Measurements from ENCODE around the gene COL4A3. TPM values are rescaled to one million over a fixed set of nuclear protein-coding genes. Genes with fewer than 3 reads are reported as not detected.

The COL4A3 gene
- polyA plus RNA-seq, 1 donor from 2014 or later, result 0.10 TPM

GRCh38 chr2:227238238-227239237, 74.1 kb downstream of the COL4A3 start:
- Histone ChIP-seq H3K4me3 (ENCODE audit: low read length) (no peak overlapping the region), H3K9me2 (ENCODE audit: insufficient read depth, low read length) (no peaks in the 10 kb centered on the region), H3K9ac (ENCODE audit: low read length) (no peak overlapping the region), H3K4me2 (ENCODE audit: low read length) (no peak overlapping the region), H3K27me3 (ENCODE audit: insufficient read depth, low read depth, low read length) (no peaks in the 10 kb centered on the region), H3K27ac (ENCODE audit: low read length) (no peak overlapping the region), H3K79me2 (replicated peaks; ENCODE audit: insufficient read depth, low read length) (no peaks in the 10 kb centered on the region), H4K20me1 (ENCODE audit: insufficient read depth) (no peaks in the 10 kb centered on the region), H2AFZ (ENCODE audit: low read depth, low read length) (no peak overlapping the region), H3K36me3 (ENCODE audit: insufficient read depth, low read length) (no peaks in the 10 kb centered on the region), H3K9me3 (ENCODE audit: low read length) (no peaks in the 10 kb centered on the region), H3F3A (ENCODE audit: insufficient read depth, low read length, poor library complexity, severe bottlenecking) (no peaks in the 10 kb centered on the region)
- TF ChIP-seq EP300 (conservative IDR thresholded peaks at IDR 0.05; ENCODE audit: poor library complexity, severe bottlenecking) (no peak), POLR2AphosphoS5 (IDR thresholded peaks at IDR 0.05) (no peak), EZH2 (IDR thresholded peaks at IDR 0.05; ENCODE audit: borderline replicate concordance, insufficient read depth, low read length, poor library complexity, severe bottlenecking) (no peak), SMC3 (conservative IDR thresholded peaks at IDR 0.05; ENCODE audit: poor library complexity) (peak; percentile 86), TAF1 (IDR thresholded peaks at IDR 0.05; ENCODE audit: low read depth) (no peak), RAD21 (conservative IDR thresholded peaks at IDR 0.05) (peak; percentile 80), MXI1 (conservative IDR thresholded peaks at IDR 0.05; ENCODE audit: poor library complexity, severe bottlenecking) (no peak)
- TF ChIP-seq, protein P1, sequence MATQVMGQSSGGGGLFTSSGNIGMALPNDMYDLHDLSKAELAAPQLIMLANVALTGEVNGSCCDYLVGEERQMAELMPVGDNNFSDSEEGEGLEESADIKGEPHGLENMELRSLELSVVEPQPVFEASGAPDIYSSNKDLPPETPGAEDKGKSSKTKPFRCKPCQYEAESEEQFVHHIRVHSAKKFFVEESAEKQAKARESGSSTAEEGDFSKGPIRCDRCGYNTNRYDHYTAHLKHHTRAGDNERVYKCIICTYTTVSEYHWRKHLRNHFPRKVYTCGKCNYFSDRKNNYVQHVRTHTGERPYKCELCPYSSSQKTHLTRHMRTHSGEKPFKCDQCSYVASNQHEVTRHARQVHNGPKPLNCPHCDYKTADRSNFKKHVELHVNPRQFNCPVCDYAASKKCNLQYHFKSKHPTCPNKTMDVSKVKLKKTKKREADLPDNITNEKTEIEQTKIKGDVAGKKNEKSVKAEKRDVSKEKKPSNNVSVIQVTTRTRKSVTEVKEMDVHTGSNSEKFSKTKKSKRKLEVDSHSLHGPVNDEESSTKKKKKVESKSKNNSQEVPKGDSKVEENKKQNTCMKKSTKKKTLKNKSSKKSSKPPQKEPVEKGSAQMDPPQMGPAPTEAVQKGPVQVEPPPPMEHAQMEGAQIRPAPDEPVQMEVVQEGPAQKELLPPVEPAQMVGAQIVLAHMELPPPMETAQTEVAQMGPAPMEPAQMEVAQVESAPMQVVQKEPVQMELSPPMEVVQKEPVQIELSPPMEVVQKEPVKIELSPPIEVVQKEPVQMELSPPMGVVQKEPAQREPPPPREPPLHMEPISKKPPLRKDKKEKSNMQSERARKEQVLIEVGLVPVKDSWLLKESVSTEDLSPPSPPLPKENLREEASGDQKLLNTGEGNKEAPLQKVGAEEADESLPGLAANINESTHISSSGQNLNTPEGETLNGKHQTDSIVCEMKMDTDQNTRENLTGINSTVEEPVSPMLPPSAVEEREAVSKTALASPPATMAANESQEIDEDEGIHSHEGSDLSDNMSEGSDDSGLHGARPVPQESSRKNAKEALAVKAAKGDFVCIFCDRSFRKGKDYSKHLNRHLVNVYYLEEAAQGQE (IDR thresholded peaks at IDR 0.05; ENCODE audit: borderline replicate concordance), result no peak
- TF ChIP-seq, protein P2, sequence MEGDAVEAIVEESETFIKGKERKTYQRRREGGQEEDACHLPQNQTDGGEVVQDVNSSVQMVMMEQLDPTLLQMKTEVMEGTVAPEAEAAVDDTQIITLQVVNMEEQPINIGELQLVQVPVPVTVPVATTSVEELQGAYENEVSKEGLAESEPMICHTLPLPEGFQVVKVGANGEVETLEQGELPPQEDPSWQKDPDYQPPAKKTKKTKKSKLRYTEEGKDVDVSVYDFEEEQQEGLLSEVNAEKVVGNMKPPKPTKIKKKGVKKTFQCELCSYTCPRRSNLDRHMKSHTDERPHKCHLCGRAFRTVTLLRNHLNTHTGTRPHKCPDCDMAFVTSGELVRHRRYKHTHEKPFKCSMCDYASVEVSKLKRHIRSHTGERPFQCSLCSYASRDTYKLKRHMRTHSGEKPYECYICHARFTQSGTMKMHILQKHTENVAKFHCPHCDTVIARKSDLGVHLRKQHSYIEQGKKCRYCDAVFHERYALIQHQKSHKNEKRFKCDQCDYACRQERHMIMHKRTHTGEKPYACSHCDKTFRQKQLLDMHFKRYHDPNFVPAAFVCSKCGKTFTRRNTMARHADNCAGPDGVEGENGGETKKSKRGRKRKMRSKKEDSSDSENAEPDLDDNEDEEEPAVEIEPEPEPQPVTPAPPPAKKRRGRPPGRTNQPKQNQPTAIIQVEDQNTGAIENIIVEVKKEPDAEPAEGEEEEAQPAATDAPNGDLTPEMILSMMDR (IDR thresholded peaks at IDR 0.05; ENCODE audit: poor library complexity, severe bottlenecking), result peak; percentile 86

DNA sequence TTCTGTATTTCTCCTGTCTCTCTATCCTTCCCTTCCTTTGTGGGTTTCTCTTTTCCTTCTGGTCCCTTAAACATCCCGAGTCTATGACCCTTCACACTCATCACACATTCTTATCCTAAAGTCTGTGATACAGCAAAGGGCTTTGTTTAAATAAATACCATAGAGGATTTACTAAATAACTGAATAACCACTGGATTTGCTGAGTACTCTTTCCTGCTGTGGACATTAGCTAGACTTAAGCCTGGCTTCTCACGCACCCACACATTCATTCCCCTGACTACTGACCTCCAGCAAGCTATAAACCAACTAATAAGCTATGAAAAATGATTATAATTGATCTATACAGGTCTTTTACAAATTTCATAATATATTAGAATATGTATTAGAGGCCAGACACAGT, 76.6 kb downstream of the COL4A3 start:
- Histone ChIP-seq H3K79me2 (replicated peaks; ENCODE audit: insufficient read depth, low read length) (no peaks in the 10 kb centered on the region), H2AFZ (ENCODE audit: low read depth, low read length) (no peak overlapping the region), H4K20me1 (ENCODE audit: insufficient read depth) (no peaks in the 10 kb centered on the region), H3K9me3 (ENCODE audit: low read length) (no peaks in the 10 kb centered on the region), H3K4me3 (ENCODE audit: low read length) (no peak overlapping the region), H3F3A (ENCODE audit: insufficient read depth, low read length, poor library complexity, severe bottlenecking) (no peaks in the 10 kb centered on the region), H3K36me3 (ENCODE audit: insufficient read depth, low read length) (no peaks in the 10 kb centered on the region), H3K27me3 (ENCODE audit: insufficient read depth, low read depth, low read length) (no peaks in the 10 kb centered on the region), H3K27ac (ENCODE audit: low read length) (no peak overlapping the region), H3K9ac (ENCODE audit: low read length) (no peak overlapping the region), H3K9me2 (ENCODE audit: insufficient read depth, low read length) (no peaks in the 10 kb centered on the region), H3K4me2 (ENCODE audit: low read length) (no peak overlapping the region)
- TF ChIP-seq TAF1 (IDR thresholded peaks at IDR 0.05; ENCODE audit: low read depth), result no peak
- no peak for TF ChIP-seq MXI1 (conservative IDR thresholded peaks at IDR 0.05; ENCODE audit: poor library complexity, severe bottlenecking)
- TF ChIP-seq, protein P1 (IDR thresholded peaks at IDR 0.05; ENCODE audit: borderline replicate concordance), result no peak
- no peak for TF ChIP-seq SMC3 (conservative IDR thresholded peaks at IDR 0.05; ENCODE audit: poor library complexity)
- no peak for TF ChIP-seq POLR2AphosphoS5 (IDR thresholded peaks at IDR 0.05)
- TF ChIP-seq EP300 (conservative IDR thresholded peaks at IDR 0.05; ENCODE audit: poor library complexity, severe bottlenecking), result no peak
- no peak for TF ChIP-seq EZH2 (IDR thresholded peaks at IDR 0.05; ENCODE audit: borderline replicate concordance, insufficient read depth, low read length, poor library complexity, severe bottlenecking)
- TF ChIP-seq, protein P2 (IDR thresholded peaks at IDR 0.05; ENCODE audit: poor library complexity, severe bottlenecking), result no peak
- TF ChIP-seq RAD21 (conservative IDR thresholded peaks at IDR 0.05), result no peak

All from neural cell (in vitro differentiated cells).